Peyer's patch (tissue), 4 donors: ENCODE measurements around the gene TMEM267.
A peak's percentile ranks its signal among the peaks of the same experiment; 100 is the strongest.

ENCODE experiments used
- POLR2A ChIP-seq, 2 donors: fragments of 450-650 bp; IDR thresholded peaks; one replicate each; pipeline ENCODE4 v1.5.1; 2017; ENCODE audit warnings: antibody characterized with exemption in 2 of 2, mild to moderate bottlenecking in 2 of 2, moderate library complexity in 2 of 2
- TF ChIP-seq, protein P1 (sequence below), 6 experiments: fragments of 450-650 bp in 4 of 6; fragments of 200-600 bp in 2 of 6; sonication (generic) in 1 of 6; IDR thresholded peaks; one replicate each; pipeline ENCODE4 v1.5.1; 2017 to 2019; ENCODE audit warnings: antibody characterized with exemption in 6 of 6, mild to moderate bottlenecking in 3 of 6, moderate library complexity in 1 of 6

GRCh38 chr5:43484106-43484849 is 613 bp upstream of the TMEM267 start:
- TF ChIP-seq, protein P1, sequence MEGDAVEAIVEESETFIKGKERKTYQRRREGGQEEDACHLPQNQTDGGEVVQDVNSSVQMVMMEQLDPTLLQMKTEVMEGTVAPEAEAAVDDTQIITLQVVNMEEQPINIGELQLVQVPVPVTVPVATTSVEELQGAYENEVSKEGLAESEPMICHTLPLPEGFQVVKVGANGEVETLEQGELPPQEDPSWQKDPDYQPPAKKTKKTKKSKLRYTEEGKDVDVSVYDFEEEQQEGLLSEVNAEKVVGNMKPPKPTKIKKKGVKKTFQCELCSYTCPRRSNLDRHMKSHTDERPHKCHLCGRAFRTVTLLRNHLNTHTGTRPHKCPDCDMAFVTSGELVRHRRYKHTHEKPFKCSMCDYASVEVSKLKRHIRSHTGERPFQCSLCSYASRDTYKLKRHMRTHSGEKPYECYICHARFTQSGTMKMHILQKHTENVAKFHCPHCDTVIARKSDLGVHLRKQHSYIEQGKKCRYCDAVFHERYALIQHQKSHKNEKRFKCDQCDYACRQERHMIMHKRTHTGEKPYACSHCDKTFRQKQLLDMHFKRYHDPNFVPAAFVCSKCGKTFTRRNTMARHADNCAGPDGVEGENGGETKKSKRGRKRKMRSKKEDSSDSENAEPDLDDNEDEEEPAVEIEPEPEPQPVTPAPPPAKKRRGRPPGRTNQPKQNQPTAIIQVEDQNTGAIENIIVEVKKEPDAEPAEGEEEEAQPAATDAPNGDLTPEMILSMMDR (IDR thresholded peaks at IDR 0.05): peak; percentile 29 to 79 (median 76)
- TF ChIP-seq POLR2A (IDR thresholded peaks at IDR 0.05): no peak
